Stimulated activated CD4-positive, alpha-beta T cell treated with anti-CD3 and anti-CD28 coated beads, Interleukin-12 subunit alpha, Interleukin-12 subunit beta, amount 100 ng/mL, for 4 hours (primary cell): Measurements from ENCODE around the gene NLRP6.
"Not testable (repeated sequence)": the region's sequence is repeated elsewhere in the genome, so short reads cannot be mapped to it uniquely, and the experiment has no call there.

Experiments
- DNase-seq: peaks from one replicate; pipeline ENCODE4 v3.0.0-alpha.2; 2020

NLRP6 gene

DNA sequence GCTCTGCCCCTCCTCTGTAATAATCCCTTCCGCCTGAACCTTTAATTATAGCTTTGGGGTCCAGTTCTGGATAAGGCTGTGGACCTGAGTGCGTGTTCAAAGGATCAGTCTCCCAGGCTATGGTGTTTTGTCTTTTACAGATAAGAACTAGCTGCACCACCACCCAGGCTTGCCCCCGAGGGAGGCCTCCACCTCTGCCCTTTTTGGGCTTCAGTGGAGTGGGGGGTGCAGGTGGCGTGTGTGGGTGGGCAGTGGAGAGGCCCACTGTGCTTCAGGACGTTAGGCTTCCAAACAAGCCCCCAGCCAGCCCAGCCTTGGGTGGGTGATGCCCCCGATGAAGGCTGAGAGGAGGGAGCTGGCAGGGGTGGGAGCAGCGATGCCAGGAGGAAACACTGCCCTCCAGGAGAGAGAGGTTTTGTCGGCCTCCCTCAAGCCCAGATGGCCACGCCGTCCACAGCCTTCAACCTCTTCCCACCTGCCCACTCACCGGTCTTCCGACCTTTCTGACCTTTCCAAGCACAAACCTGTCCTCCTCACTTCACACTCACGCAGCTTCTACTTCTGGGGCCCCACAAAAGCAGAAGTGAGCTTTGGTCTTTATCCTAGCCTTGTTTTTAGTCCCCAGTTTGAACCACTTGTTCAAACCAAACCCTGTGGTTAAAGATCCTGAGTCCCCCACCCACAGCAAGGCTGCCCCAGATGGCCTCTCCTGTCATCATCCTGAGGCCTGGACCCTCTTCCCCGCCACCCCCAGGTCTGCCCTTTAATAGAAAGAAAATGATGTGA, 21.1 kb upstream of the NLRP6 start:
- no peak for DNase-seq

- DNase-seq: no peak
Measured at GRCh38 chr11:257766-258493, 20.3 kb upstream of the NLRP6 start.

GRCh38 chr11:259413-259812, 18.8 kb upstream of the NLRP6 start:
- no peak for DNase-seq

DNA sequence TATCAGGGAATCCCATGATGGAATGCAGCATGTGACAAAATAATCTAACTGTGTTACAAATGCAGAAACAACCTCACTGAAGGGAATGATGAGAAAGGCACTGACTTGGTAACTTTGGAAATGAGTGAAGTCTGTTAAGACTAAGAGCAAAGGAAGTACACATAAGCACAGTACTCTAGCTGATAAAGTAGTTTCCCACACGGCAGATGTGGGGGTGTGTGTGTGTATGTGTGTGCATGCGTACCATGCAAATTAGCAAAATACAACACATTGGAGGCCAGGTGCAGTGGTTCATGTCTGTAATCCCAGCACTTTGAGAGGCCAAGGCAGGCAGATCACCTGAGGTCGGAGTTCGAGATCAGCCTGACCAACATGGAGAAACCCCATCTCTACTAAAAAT, 16.6 kb upstream of the NLRP6 start:
- DNase-seq: no peak

GRCh38 chr11:266676-267439, 11.3 kb upstream of the NLRP6 start:
- DNase-seq: no peak

- DNase-seq: peak; percentile 50
Measured at GRCh38 chr11:267491-267994, 10.7 kb upstream of the NLRP6 start.

GRCh38 chr11:268716-269145, 9.5 kb upstream of the NLRP6 start:
- not testable (repeated sequence) for DNase-seq

- DNase-seq: no peak
Measured at GRCh38 chr11:269146-269890, 8.9 kb upstream of the NLRP6 start.

DNA sequence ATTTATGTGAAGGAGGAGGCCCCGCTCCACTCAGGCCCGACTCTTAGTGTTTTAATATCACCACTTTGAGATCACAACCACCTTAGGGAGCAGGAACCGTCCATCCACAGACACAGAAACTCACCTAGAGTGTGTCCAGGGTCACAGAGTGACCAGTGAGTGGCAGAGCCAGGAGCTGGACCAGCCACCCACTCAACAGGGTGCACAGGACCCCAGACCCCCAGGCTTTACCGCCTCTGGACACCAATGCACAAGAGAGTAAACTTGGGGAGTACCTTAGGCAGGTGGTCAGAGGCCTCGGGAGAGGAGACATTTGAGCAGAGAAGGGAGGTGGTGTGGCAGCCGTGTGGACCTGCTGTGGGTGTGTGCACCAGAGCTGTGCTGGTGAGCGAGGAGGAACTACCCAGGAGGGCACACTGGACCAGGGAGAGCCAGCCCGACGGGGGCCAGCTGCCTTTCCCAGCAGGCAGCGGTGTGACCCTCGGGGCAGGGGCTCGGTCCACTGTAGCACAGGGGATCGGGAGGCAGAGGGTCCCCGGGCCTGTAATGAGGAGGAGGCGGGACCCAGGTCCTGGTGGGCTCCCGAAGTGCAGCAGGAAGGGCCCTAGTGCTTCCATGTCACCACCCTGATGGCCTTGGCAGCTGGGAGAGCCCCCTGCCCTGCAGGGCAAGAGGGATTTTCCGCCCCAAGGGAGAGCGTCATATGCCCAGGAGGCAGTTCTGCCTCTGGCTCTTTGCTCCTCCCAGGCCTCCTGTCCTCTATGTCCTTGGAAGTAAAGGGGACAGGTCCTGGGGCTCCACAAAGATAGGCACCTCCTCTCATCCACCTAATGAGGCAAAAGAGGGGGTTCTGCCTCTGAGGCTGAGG, 7.5 kb upstream of the NLRP6 start:
- no peak for DNase-seq

- no peak for DNase-seq
Measured at GRCh38 chr11:271319-271715, 6.9 kb upstream of the NLRP6 start.

DNA sequence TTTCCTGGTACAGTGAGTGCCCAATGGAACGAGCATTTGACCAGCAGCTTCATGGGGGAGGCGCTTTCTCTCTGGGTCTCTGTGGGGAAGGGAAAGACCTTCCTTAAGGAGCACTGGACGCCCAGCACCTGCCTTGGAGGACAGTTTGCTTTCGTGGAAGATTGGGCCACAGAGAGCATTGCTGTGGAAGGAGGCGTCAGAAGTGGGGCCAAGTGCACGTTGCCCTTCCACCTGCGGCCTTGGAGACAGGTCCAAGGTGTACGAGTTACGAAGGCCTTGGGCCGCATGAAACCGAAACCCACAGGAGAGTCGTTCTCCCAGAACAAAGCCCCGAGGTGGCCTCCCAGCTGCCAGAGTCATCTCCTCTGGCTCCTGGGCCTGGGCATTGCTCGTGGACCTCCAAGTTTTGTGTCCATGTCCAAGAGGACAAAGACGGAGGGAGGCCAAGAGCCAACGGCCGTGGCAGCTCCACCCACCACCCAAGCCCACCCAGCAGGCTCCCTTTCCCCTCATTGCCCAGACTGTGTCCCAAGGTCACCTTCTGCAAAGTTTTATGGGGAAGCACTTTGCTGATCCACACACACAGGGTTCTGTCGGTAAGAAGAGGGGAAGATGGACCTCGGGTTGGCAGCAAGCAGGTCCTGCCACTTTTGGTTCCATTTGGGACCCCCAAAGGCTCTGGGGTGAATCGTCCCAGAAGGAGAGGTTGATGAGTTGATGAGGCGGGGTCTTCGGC, 5.8 kb upstream of the NLRP6 start:
- DNase-seq: no peak

DNA sequence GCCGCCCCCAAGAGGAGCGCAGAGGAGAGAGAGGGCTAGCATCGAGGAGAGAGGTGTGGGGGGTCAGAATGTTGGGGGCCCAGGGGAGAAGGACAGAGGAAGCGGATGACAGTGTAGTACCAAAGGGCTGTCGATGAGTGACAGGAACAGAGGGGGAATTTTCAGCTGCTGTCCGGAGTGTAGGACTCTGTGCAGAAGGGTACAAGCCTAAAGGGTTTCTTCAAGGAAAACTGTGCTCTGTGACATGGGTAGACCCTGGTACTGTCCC, 5.3 kb upstream of the NLRP6 start:
- DNase-seq: no peak

DNA sequence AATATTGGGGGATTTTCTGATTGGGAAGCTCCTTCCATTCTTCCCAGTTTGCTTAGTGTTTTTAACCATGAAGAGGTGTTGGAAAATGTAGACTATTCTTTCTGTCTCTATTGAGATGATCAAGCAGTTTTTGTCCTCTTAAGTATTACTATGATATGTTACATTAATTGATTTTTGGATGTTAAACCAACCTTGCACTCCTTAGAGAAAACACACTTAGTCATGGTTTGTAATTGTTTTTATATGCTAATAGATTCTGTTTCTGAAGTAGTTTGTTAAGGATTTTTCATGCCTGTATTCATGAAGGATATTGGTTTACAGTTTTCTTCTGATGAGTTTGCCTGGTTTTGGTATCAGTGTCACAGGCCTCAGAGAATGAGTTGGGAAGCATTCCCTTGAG, 2.0 kb upstream of the NLRP6 start:
- DNase-seq: no peak

- DNase-seq: no peak
Measured at GRCh38 chr11:279040-279965, 1.1 kb downstream of the NLRP6 start.

DNA sequence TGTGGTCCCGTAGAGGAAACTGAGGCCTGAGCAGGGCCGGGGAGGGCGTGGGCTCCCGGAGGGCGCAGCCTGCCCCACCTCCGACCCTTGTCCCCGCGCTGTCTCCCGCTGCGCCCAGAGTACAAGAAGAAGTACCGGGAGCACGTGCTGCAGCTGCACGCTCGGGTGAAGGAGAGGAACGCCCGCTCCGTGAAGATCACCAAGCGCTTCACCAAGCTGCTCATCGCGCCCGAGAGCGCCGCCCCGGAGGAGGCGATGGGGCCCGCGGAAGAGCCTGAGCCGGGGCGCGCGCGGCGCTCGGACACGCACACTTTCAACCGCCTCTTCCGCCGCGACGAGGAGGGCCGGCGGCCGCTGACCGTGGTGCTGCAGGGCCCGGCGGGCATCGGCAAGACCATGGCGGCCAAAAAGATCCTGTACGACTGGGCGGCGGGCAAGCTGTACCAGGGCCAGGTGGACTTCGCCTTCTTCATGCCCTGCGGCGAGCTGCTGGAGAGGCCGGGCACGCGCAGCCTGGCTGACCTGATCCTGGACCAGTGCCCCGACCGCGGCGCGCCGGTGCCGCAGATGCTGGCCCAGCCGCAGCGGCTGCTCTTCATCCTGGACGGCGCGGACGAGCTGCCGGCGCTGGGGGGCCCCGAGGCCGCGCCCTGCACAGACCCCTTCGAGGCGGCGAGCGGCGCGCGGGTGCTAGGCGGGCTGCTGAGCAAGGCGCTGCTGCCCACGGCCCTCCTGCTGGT, 1.9 kb downstream of the NLRP6 start:
- DNase-seq: peak; percentile 48

DNA sequence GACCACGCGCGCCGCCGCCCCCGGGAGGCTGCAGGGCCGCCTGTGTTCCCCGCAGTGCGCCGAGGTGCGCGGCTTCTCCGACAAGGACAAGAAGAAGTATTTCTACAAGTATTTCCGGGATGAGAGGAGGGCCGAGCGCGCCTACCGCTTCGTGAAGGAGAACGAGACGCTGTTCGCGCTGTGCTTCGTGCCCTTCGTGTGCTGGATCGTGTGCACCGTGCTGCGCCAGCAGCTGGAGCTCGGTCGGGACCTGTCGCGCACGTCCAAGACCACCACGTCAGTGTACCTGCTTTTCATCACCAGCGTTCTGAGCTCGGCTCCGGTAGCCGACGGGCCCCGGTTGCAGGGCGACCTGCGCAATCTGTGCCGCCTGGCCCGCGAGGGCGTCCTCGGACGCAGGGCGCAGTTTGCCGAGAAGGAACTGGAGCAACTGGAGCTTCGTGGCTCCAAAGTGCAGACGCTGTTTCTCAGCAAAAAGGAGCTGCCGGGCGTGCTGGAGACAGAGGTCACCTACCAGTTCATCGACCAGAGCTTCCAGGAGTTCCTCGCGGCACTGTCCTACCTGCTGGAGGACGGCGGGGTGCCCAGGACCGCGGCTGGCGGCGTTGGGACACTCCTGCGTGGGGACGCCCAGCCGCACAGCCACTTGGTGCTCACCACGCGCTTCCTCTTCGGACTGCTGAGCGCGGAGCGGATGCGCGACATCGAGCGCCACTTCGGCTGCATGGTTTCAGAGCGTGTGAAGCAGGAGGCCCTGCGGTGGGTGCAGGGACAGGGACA, 2.7 kb downstream of the NLRP6 start:
- peak; percentile 39 for DNase-seq

DNA sequence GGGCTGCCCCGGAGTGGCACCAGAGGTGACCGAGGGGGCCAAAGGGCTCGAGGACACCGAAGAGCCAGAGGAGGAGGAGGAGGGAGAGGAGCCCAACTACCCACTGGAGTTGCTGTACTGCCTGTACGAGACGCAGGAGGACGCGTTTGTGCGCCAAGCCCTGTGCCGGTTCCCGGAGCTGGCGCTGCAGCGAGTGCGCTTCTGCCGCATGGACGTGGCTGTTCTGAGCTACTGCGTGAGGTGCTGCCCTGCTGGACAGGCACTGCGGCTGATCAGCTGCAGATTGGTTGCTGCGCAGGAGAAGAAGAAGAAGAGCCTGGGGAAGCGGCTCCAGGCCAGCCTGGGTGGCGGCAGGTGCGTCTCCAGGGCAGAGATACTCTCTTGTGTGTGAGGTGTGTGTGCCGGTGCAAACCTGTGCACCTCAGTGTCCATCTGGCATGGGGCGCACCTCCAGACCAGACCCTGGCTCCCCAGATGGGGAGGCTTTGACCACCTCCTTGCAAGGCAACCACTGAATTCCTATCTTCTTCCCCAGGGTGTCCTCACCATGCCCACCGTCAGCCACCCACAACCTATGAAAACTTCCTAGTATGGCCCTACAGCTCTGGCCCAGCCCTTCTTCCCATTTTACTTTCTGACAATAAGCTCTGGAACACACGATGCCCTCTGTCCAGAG, 3.4 kb downstream of the NLRP6 start:
- no peak for DNase-seq

- DNase-seq: no peak
Measured at GRCh38 chr11:282171-282570, 4.0 kb downstream of the NLRP6 start.
